GM19238 (cell line): ENCODE results near the gene CTBP2.
A peak's percentile ranks its signal among the peaks of the same experiment; 100 is the strongest.

Experiments
- DNase-seq: peaks from one replicate; pipeline ENCODE4 v3.0.0; 2011; ENCODE audit warnings: low spot score; ENCODE audit not compliant: insufficient read length

The CTBP2 gene

GRCh38 chr10:125159932-125160855 lies at the start of gene CTBP2:
TSS of gene CTBP2 (minus strand) at chr10:125160563.
- no peak for DNase-seq

GRCh38 chr10:125209591-125210355 lies 49.4 kb upstream of the CTBP2 start:
- no peak for DNase-seq

- no peak for DNase-seq
Observed at GRCh38 chr10:125208854-125209565, 48.6 kb upstream of the CTBP2 start.

GRCh38 chr10:125206623-125207022 lies 46.3 kb upstream of the CTBP2 start:
- DNase-seq: no peak

GRCh38 chr10:125205431-125205830 lies 45.1 kb upstream of the CTBP2 start:
- no peak for DNase-seq

- DNase-seq: no peak
Observed at GRCh38 chr10:125204400-125204799, 44.0 kb upstream of the CTBP2 start.

GRCh38 chr10:125203186-125203800 lies 42.9 kb upstream of the CTBP2 start:
- no peak for DNase-seq

- no peak for DNase-seq
Observed at GRCh38 chr10:125201791-125202622, 41.6 kb upstream of the CTBP2 start.

- DNase-seq: peak; percentile 8
Observed at GRCh38 chr10:125201108-125201524, 40.8 kb upstream of the CTBP2 start.

- DNase-seq: no peak
Observed at GRCh38 chr10:125200396-125200795, 40.0 kb upstream of the CTBP2 start.

- DNase-seq: no peak
Observed at GRCh38 chr10:125199270-125199669, 38.9 kb upstream of the CTBP2 start.

- DNase-seq: no peak
Observed at GRCh38 chr10:125194814-125195213, 34.5 kb upstream of the CTBP2 start.

GRCh38 chr10:125193306-125193877 lies 33.0 kb upstream of the CTBP2 start:
- no peak for DNase-seq

- DNase-seq: no peak
Observed at GRCh38 chr10:125192620-125193019, 32.3 kb upstream of the CTBP2 start.

- DNase-seq: no peak
Observed at GRCh38 chr10:125192005-125192404, 31.6 kb upstream of the CTBP2 start.

GRCh38 chr10:125190946-125191345 lies 30.6 kb upstream of the CTBP2 start:
- no peak for DNase-seq

GRCh38 chr10:125190414-125190813 lies 30.1 kb upstream of the CTBP2 start:
- DNase-seq: no peak

GRCh38 chr10:125189162-125189561 lies 28.8 kb upstream of the CTBP2 start:
- no peak for DNase-seq

GRCh38 chr10:125187238-125188194 lies 27.2 kb upstream of the CTBP2 start:
- DNase-seq: no peak
